Epithelial cell of prostate (primary cell): Measurements from ENCODE around the gene HMGCR.
"Not testable (repeated sequence)": the region's sequence is repeated elsewhere in the genome, so short reads cannot be mapped to it uniquely, and the experiment has no call there.

ENCODE experiments used
- DNase-seq: peaks from one replicate; pipeline ENCODE4 v3.0.0-alpha.2; 2011; ENCODE audit warnings: low read depth, low spot score
- H3K27ac ChIP-seq: fragments of 450-650 bp; 2 replicates; pipeline ENCODE4 v1.5.1; 2017; ENCODE audit warnings: mild to moderate bottlenecking

Gene HMGCR

DNA sequence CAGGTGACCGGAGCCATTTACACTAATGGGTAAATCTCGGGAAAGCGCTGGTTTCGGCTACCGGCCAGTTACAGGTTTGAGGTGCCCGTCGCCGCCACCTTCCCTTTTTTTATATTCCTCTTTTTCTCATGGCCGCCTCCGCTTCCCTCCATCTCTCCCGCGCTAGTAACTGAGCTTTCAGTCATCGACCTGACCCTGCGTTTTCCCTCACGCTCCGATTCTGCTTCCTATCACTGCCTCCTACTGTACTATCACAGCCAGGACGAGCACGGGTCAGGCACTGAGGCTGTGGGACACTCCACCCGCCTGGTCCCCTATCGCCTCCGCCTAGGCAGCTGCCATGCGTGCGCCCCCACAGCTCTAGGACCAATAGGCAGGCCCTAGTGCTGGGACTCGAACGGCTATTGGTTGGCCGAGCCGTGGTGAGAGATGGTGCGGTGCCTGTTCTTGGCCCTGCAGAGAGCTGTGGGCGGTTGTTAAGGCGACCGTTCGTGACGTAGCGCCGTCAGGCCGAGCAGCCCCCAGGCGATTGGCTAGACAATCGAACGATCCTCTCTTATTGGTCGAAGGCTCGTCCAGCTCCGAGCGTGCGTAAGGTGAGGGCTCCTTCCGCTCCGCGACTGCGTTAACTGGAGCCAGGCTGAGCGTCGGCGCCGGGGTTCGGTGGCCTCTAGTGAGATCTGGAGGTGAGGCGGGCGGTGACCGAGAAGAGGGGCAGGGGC, at the start of gene HMGCR:
HMGCR (plus strand) TSS at position 606 of the 722 bp plus-strand sequence. CDS start 5,386 bp downstream, outside the sequence.
- H3K27ac ChIP-seq = peak within 1 kb of the TSS; percentile 87
- DNase-seq = peak; percentile 99

DNA sequence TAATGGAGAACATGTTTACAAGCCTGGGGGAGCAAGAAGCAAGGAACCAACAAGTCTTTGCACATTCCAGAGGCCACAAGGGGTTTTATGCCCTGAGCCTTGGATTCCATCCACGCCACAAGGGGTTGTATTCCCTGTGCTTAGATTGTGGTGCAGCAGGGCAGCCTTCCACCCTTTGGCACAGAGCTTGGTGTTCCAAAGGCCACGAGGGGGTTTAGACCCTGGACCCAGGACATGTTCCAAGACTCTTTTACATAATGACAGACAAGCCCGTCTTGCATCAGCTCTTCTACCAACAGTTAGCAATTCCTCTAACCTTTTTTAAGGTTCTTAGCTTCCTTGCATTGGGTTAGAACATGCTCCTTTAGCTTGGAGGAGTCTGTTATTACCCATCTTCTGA, 45.2 kb upstream of the HMGCR start:
- not testable (repeated sequence) for H3K27ac ChIP-seq, DNase-seq

DNA sequence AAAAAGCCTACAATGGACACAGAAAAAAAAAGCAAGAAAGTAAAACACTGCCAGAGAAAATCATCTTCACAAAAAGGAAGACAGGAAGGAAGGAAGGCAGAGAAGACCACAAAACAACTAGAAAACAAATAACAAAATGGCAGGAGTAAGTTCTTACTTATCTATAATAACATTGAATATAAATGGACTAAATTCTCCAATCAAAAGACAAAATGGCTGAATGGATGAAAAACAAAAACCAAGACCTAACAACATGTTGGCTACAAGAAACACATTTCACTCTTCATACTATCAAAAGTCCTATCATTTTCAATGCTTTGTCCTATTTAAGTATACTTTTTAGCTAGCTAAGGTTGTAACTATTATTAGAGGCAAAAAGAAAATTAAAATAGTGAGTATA, 36.9 kb upstream of the HMGCR start:
- H3K27ac ChIP-seq = no peak overlapping the region
- DNase-seq = no peak

DNA sequence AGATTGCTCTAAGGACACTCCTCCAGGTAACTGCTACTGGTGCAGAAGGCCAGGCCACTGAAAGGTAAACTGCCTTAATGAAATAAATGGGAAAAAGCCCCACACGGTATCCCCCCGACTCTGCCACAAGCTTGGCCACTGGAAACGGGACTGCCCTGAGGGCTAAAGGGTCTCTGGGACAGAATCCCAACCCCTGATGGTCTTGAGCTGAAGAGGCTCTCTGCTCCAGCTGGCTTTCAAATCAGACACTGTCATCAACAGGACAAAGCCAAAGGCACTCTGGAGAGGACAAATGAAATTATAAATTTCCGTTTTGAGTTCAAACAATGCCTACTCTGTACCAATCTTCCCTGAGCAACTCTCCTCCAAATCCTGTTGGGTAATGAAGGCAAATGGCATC, 33.6 kb upstream of the HMGCR start:
- no peak for DNase-seq
- H3K27ac ChIP-seq = no peak overlapping the region

DNA sequence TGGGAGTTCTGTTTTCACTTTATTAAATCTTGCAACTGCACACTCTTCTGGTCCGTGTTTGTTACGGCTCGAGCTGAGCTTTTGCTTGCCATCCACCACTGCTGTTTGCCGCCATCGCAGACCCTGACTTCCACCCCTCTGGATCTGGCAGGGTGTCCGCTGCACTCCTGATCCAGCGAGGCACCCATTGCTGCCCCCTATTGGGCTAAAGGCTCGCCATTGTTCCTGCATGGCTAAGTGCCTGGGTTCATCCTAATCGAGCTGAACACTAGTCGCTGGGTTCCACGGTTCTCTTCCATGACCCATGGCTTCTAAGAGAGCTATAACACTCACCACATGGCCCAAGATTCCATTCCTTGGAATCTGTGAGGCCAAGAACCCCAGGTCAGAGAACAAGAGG, 32.5 kb upstream of the HMGCR start:
- not testable (repeated sequence) for H3K27ac ChIP-seq, DNase-seq

DNA sequence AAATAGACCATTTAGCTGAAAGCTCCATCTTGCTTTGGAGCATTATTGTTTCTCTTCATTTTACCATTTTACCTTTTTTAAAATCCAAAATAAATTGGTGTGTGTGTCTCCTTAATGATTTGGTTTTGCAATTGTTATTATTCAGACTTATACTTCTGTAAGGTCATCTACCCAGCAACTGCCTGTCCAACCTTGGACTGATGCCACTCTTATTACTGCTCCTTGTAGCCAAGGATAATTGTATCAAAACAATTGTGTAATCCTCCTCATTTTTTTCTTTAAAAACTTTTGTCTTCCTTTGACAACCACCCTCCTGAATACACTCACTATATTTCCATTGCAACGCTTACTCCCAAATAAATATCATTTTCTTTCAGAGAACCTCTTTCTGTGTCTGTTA, 30.3 kb upstream of the HMGCR start:
- no peak overlapping the region for H3K27ac ChIP-seq
- no peak for DNase-seq

DNA sequence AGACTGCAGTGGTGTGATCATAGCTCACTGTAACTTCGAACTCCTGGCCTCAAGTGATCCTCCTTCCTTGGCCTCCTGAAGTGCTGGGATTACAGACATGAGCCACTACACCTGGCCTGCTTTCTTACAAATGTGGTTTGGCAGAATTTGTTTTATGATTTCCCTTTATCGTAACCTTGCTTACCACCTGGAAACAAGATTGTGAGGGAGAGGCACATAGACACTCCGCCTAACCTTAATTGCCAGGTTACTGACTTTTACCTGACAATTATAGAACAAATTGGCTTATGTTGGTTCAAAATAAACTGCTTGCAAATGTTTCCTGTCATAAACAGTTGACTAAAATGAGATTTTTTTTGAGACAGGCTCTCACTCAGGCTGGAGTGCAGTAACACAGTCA, 26.8 kb upstream of the HMGCR start:
- DNase-seq = no peak
- no peak overlapping the region for H3K27ac ChIP-seq

DNA sequence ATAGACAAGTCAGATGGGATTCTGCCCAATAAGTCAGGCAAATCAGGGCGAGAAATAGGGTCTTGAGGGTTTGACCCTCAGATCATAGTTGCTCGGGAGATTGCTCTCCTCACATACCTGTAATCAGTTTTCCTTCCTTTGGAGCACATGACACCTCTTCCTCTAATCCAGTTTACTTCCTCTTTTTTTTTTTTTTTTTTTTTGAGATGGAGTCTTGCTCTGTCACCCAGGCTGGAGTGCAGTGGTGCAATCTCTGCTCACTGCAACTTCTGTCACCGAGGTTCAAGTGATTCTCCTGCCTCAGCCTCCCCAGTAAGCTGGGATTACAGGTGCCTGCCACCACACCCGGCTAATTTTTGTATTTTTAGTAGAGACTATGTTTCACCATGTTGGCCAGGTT, 17.9 kb upstream of the HMGCR start:
- not testable (repeated sequence) for H3K27ac ChIP-seq, DNase-seq

DNA sequence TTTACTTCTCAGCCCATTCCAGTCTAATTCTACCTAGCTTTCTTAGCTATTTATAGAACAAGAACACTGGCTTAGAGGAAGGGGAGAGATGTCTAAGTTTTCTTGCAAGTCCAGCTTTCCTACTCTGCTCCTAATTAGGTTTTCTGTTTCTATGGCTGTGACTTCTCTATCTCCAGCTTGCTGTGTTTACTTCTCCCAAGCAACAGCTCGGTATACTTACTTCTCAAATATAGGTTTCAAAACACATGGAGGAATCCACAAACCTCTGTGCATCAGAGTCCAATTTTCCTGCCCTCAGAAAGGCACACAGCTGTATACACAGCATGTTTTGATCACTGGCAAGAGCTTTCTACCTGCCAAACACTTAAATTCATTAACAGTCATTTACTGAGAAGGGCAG, 17.4 kb upstream of the HMGCR start:
- no peak overlapping the region for H3K27ac ChIP-seq
- no peak for DNase-seq

DNA sequence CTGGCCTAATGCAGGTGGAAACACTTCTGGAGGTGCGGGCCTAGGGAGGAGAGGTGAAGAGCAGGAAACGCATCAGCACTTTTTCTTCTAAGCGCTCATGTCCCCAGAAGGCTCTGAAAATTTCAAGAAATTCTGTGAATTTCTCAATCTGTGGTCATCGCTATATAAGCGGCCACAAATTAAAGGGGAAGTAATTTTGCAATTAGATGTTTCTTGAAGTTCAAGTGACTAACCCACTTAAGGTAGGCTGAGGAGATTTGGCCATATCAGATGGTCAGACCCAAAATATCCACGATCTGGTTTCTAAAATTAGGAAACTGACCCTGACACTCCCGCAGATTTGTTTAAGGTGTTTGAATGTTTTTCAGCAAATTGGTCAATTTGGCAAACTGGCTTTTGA, 16.6 kb upstream of the HMGCR start:
- H3K27ac ChIP-seq = peak overlapping the region; percentile 90
- DNase-seq = no peak

DNA sequence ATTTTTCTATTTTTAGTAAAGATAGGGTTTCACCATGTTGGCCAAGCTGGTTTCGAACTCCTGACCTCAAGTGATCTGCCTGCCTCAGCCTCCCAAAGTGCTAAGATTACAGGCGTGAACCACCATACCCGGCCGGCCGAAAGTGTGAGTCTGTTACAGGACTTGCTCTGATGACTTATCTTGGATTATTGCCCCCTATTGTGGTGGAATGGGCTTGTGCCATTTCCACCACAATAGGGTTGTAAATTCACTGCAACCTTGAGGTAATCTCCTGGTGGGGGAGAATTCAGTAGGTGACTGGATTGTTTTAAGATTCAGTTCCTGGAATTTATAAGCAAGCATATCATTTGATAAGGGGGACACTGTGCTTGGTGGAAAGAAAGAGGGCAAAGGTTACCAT, 15.0 kb upstream of the HMGCR start:
- peak overlapping the region; percentile 90 for H3K27ac ChIP-seq
- DNase-seq = no peak

DNA sequence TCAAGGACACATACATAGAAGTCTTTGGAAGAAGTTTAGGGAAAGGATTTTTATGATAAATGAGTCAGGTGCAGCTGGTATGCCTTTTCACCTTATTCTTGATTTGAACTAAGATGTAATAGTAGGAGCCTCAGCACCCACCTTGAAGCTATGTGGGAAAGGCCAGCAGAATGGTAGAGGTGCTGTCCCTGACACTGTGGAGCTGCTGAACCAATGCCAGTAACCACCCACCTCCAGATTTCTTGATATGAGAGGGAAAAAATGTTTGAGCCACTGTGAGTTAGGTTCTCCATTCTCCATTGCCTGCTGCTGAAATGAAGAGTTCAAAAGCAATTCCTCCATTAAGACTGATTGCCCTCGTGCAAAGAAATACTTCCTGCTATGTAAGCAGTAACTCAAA, 12.2 kb upstream of the HMGCR start:
- DNase-seq = no peak
- H3K27ac ChIP-seq = no peak overlapping the region

DNA sequence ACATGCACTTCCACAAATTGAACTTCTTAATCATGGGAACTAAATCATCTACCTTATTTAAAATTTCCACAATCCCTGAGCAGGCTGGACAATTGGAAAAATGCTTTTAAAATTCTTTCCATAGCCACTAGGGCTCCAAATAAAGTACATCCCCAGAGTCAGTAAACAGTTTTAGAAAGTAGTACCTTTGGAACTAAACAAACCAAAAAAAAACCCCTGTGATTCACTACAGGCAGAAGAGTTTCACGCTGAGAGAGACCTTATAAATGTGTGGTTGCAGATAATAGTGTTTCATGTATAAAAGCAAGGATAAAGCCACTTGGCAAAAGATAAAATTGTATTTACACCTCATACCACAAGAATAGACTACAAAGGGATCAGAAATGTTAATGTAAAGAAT, 11.8 kb upstream of the HMGCR start:
- no peak for DNase-seq
- no peak overlapping the region for H3K27ac ChIP-seq

DNA sequence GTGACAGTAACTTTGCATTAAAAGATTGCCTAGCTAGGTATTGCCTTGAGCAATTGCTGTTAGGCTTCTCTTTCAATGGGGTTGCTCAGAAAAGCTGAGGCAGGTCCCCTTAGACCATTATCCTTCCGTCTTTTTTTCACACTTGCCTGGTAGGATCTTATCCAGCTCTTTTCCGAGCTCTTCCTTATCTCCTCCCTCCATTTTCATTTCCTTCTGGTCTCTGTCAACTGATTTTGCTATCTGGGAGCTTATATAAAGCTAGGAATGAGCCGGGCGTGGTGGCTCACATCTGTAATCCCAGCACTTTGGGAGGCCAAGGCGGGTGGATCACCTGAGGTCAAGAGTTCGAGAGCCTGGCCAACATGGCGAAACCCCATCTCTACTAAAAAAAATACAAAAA, 6.6 kb upstream of the HMGCR start:
- no peak for DNase-seq
- H3K27ac ChIP-seq = no peak overlapping the region

DNA sequence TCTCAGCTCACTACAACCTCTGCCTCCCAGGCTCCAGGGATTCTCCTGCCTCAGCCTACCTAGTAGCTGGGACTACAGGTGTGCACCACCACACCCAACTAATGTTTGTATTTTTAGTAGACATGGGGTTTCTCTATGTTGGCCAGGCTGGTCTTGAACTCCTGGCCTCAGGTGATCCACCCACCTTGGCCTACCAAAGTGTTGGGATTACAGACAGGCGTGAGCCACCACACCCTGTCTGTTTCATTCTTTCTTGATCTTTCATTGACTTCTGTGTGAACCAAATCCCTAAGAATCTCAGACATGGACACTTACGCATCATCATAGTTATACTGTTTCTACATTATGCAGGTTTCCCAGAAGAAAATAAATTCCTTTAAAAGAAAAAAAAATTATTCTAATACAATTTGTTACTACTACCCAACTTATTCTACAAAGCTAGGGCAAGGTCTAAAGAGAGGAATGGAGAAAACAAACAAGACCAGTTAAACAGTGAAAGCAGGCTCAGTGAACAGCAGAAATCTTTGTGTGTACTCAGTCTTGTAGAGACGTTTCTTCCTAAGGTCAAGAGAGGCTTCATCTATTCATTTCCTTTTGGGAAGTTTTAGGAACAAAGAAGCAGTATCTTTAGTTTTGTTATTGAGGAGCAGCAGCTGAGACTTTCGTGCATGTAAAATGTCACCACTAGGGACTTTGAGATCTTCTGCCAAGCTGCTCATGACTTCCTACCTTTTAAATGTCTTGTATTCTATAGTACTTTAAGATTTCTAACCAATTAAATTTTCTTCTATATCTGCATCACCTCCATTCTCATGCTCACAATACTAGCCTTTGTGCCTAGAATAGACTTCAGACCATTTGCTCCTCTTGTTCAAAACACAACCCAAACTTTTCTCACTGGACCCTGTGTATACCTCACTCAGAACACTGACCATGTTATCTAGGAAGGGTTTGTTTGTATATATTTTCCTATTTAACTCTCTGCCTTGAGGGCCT, 5.6 kb upstream of the HMGCR start:
- DNase-seq = no peak
- no peak overlapping the region for H3K27ac ChIP-seq

DNA sequence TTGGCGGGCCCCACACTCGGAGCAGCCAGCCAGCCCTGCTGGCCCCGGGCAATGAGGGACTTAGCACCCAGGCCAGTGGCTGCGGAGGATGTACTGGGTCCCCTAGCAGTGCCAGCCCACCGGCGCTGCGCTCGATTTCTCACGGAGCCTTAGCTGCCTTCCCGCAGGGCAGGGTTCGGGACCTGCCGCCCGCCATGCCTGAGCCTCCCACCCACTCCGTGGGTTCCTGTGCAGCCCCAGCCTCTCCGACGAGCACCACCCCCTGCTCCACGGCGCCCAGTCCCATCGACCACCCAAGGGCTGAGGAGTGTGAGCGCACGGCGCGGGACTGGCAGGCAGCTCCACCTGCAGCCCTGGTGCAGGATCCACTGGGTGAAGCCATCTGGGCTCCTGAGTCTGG, 3.3 kb upstream of the HMGCR start:
- not testable (repeated sequence) for H3K27ac ChIP-seq, DNase-seq

DNA sequence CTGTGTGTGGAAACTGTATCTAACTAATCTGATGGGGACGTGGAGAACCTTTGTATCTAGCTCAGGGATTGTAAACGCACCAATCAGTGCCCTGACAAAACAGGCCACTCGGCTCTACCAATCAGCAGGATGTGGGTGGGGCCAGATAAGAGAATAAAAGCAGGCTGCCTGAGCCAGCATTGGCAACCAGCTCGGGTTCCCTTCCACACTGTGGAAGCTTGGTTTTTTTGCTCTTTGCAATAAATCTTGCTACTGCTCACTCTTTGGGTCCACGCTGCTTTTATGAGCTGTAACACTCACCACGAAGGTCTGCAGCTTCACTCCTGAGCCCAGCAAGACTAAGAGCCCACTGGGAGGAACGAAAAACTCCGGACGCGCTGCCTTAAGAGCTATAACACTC, 2.6 kb upstream of the HMGCR start:
- DNase-seq = not testable (repeated sequence)

DNA sequence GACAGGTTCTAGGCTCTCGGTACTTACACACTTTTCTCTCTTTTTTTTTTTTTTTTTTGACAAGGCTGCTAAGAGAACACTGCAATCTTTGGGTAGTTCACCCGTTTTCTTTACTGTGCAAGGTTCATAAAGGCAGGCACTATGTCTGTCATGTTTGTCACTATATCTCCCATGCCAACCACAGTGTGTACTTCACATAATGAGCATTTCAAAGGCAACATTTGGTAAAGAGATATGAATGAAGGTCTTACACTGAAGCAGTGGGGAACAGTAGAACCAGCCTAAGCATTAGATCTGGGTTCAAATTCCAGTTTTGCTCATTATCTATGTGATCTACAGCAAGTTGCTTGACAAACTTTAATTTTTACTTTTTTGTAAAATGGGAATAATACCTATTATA, 1.5 kb upstream of the HMGCR start:
- H3K27ac ChIP-seq = peak overlapping the region; percentile 87
- DNase-seq = no peak

More for the DNA sequence above, 2.6 kb upstream of the HMGCR start:
- H3K27ac ChIP-seq = not testable (repeated sequence)

DNA sequence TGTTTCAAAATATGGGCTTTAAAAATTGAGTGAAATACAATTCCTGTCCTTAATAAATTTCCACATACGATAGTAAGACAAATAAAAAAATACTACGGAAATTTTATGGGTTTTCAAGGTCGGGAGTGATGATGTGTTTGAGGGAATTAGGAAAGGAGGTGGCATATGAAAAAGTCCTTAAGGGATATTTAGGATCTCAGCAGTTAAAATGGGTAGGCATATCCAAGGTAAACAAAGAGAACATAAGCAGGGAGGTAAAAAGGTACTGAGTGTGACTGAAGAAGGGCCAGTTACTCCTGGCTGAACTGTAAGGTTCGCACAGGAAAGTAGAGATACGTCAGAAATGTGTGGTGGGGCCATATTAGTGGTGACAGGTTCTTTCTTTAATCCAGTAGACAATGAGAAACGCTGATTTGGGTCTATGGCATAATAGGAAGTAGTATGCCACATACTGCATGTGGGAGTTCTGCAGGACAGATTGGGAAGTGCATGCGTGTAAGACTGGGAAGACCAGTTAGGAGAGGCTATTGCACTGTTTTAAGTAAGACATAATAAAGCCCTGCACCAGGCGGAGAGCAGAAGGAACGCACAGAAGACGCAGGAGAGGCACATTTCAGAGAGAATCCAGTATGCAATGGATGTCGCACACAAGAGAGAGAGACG, 937 bp upstream of the HMGCR start:
- H3K27ac ChIP-seq = peak overlapping the region; percentile 87
- DNase-seq = peak; percentile 64

DNA sequence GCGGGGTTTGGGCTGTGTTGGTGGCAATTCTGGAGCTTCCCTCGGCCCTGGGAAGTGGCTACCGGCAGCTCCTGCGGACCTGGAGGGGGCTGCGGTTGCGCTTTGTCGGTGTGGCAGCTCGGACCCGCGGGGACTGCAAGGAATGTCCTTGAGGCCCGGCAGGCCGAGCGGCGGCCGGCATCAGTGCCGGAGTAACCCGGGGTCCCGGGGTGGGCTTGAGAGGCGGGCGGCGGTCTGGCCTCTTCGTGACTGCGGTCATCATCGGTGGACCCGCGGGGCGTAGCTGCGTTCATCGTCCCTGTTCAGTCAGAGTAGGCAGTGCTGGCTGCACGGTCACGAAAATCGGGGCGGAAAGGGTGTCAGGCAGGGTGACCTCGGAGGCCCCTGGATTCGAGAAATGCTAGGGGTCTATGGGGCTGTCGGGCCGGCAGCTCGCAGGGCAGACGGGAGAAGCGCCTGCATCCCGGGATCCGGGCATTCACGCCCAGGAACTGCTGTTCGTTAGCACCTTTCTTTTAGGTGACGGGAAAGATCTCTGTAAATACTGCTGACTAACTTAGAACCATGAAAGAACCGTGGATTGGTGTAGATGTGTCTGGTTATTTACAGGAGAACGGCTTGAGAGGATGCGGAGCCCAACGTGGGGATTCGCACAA, 474 bp downstream of the HMGCR start:
- DNase-seq = no peak
- peak overlapping the region; percentile 87 for H3K27ac ChIP-seq
